Hair follicle dermal papilla cell (primary cell): ENCODE results near the gene EIF6. TPM values are rescaled to one million over a fixed set of nuclear protein-coding genes. Genes with fewer than 3 reads are reported as not detected.

Experiments used
- total RNA-seq: library from RNA; depleted of rRNA; stranded (reverse); fragments of >200 nt; gene quantifications from 2 replicates; pipeline ENCODE4 v1.2.3, GENCODE V29; 2012

Gene EIF6
- total RNA-seq, result 97.8 and 106 TPM in 2 replicates

DNA sequence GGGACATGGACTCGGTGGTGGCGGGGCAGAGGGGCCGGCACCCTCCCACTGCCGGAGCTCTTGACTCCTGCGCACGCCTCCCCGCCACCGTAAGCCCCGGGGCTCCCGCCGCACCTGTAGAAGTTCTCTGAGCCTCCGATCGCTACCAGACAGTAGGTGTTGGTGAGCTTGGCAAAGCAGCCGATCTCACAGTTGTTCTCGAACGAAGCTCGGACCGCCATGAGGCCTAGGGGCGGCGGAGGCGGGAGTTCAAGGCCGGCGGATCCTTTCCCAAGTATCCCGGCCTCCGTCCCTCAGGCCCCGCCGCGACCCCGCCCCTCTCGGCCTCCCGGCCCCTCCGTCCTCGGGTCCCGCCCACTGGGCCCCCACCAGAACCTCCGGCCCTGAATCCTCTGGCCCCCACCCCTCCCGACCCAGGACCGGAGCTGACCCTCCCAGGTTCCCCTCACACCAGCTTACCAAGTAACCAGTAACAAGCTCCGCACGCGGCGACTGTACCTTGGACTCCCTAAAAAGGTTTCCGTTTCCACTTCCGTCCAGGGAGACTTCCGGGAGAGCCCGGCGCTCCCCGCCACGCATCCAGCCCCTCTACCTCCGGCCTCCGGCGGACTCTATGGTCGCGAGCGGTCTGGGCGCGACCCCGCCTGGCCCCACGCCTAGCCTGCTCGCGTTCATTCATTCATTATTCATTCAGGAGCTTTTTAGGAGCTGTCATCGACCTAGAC is at the start of gene EIF6:
TSS of gene EIF6 (minus strand) at position 506 of the 725 bp plus-strand sequence. CDS start at position 221, 285 bp downstream.

DNA sequence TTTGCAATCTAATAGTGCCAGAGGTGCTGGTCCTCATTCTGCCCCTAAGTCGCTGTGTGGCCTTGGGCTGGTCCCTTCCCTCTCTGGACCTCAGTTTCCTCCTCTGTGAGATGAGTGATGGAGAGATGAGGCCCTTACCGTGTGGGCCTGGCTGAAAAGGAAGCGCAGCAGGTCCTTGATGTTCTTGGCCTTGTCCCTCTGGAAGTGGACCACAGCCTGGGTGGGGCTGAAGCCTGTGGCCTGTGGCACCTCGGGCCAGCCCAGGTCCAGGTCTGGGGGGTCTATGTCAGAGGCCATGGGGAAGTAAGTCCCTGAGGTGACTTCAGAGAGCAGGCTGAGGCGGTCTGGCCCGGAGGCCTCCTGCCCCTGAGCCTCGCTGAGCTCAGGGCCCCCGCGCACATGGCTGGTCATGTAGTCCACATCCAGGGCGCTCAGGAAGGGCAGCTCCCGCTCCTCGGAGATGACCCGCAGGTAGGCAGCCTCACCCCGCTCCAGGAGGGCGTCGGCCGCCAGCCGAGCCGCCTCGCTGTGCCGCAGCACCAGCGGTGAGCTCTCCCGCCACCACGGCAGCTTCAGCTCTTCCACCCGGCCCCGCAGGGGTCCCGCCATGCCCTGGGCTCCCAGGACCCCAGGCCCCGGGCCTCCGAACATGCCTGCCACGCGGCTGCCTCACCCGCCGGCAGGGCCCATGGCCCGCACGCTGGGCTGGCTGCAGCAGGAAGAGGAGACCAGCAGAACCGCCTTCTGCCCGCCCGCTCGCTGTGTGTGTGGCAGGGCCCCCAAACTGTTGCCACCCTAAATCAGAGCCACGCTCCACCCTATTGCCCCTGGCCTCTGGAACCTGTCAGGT is 7.3 kb upstream of the EIF6 start, which contains the start of gene FAM83C:
TSS of gene FAM83C (minus strand) at position 772 of the 850 bp plus-strand sequence. CDS start at position 651, 121 bp downstream.

DNA sequence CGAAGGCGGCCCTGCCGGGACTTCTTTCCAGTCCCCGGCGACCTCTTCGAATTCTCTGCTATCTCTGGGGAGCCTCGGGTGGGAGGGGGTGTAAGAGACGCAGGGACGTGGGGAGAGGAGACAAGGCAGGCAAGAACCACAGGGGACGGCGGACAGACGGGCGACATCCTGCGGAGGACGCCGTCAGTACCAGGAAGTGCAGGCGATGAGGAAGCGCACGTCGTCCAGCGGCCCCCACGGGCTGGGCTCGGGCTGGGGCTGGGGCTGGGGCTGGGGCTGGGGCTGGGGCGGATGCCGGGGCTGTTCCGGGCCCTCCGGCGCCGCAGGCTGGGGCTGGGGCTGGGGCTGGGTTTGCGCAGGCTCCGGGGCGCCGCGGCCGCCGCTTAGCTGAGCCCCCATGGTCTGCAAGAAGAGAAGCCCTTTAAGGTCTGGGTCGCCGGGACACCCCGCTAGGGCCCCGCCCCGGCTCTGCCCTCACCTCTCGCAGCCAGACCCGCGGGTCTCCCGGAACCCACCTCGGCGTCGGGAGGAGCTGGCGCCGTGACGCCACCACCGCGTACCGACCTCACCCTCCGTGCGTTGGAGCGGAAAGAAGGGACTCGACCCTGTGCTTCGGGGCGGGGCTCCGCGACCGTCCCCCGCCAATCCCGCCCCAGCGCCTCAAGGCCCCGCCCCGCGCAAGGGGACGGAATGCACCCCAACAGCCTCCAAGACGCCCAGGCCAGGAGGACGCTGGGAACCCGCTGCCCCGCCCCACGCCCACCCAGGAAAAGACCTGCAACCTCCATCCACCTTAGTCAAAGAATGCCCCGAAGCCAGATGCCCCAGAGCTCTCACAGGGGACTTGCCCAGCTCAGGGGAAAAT is 6.8 kb downstream of the EIF6 start, which contains the start of gene MMP24OS:
TSS of gene MMP24OS (minus strand) at position 592 of the 865 bp plus-strand sequence. CDS start at position 399, 193 bp downstream.

Other genes with a start within 250 kb of the EIF6 start
- 114 TPM in 2 replicates for gene TRPC4AP, start 192.0 kb downstream of the EIF6 start, total RNA-seq
- gene EDEM2, start 137.4 kb downstream of the EIF6 start, total RNA-seq, result 33.8 and 37.4 TPM in 2 replicates
- gene PROCR, start 112.7 kb downstream of the EIF6 start, total RNA-seq, result 21.7 and 24.2 TPM in 2 replicates
- 0.73 and 0.81 TPM in 2 replicates for gene MMP24, start 58.1 kb downstream of the EIF6 start, total RNA-seq
- 32.7 and 39.8 TPM in 2 replicates for gene MMP24OS, start 6.7 kb downstream of the EIF6 start, total RNA-seq
- gene FAM83C, start 7.7 kb upstream of the EIF6 start, total RNA-seq, result under 0.01 TPM in 1 of 2 replicates, not detected in the other
- gene UQCC1, start 127.2 kb upstream of the EIF6 start, total RNA-seq, result 21.1 and 33.4 TPM in 2 replicates
- gene GDF5, start 153.5 kb upstream of the EIF6 start, total RNA-seq, result 39.0 and 61.7 TPM in 2 replicates
- 24.2 and 35.7 TPM in 2 replicates for gene CEP250, start 170.8 kb upstream of the EIF6 start, total RNA-seq
- not detected in 2 replicates for gene C20orf173, start 244.9 kb upstream of the EIF6 start, total RNA-seq